Measurements from ENCODE around the gene ITGBL1.

Gene ITGBL1

GRCh38 chr13:101576977-101577376 lies 124.5 kb downstream of the ITGBL1 start:
- no peak for TF ChIP-seq CTCF (IDR thresholded peaks at IDR 0.05; ENCODE audit: low read depth, low read length)
- H3K4me3 ChIP-seq (ENCODE audit: low read depth, low read length), result no peak overlapping the region

GRCh38 chr13:101579281-101579802 lies 126.9 kb downstream of the ITGBL1 start:
- no peak for TF ChIP-seq CTCF (IDR thresholded peaks at IDR 0.05; ENCODE audit: low read depth, low read length)
- no peak overlapping the region for H3K4me3 ChIP-seq (ENCODE audit: low read depth, low read length)

GRCh38 chr13:101584331-101584730 lies 131.9 kb downstream of the ITGBL1 start:
- no peak overlapping the region for H3K4me3 ChIP-seq (ENCODE audit: low read depth, low read length)
- no peak for TF ChIP-seq CTCF (IDR thresholded peaks at IDR 0.05; ENCODE audit: low read depth, low read length)

GRCh38 chr13:101590479-101590878 lies 138.0 kb downstream of the ITGBL1 start:
- TF ChIP-seq CTCF (IDR thresholded peaks at IDR 0.05; ENCODE audit: low read depth, low read length), result no peak
- no peak overlapping the region for H3K4me3 ChIP-seq (ENCODE audit: low read depth, low read length)

- no peak overlapping the region for H3K4me3 ChIP-seq (ENCODE audit: low read depth, low read length)
- TF ChIP-seq CTCF (IDR thresholded peaks at IDR 0.05; ENCODE audit: low read depth, low read length), result no peak
Measured at GRCh38 chr13:101594936-101595335, 142.5 kb downstream of the ITGBL1 start.

- no peak for TF ChIP-seq CTCF (IDR thresholded peaks at IDR 0.05; ENCODE audit: low read depth, low read length)
- no peak overlapping the region for H3K4me3 ChIP-seq (ENCODE audit: low read depth, low read length)
Measured at GRCh38 chr13:101596803-101597202, 144.3 kb downstream of the ITGBL1 start.

- TF ChIP-seq CTCF (IDR thresholded peaks at IDR 0.05; ENCODE audit: low read depth, low read length), result no peak
- H3K4me3 ChIP-seq (ENCODE audit: low read depth, low read length), result no peak overlapping the region
Measured at GRCh38 chr13:101611491-101612475, 159.3 kb downstream of the ITGBL1 start.
